ENCODE measurements around the gene RHEB. TPM values are rescaled to one million over a fixed set of nuclear protein-coding genes. Genes with fewer than 3 reads are reported as not detected.

Gene RHEB
- total and polyA plus RNA-seq, 2 of the 13 experiments (the other 11 are each of a cell fraction or from before 2014, with no cell fraction given) = 55.0 to 77.6 TPM

DNA sequence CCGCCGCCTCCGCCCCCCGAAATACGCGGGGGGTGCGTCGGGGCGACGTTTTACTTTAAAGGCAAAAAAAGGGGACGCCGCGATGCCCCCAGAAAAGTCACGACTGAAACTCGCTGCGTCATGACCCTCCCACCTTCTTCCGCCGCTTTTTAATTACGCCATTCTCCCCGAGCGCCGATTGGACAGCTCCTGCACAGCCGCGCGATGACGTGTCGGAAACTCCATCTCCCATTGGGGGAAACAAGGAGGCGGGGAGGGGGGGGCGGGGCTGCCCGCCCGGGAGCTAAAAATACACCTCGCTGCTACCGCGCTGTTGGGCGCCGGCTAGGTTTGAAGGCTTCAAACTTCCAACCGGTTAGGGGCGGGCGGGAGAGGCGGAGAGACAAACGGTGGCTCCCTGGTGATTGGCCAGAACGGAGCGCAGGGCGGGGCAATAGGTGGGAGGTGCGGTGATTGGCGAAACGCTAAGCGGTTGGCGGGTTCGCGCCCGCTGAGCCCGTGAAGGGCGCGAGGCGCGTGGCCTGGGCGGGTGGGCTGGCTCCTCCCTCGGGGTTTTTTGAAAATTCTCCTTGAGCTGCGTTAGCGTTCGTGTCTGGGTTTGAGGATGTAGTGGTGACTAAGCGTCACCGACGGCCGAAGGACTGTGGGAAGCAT is at the start of gene RHEB (continued):
- TF ChIP-seq, protein P1, sequence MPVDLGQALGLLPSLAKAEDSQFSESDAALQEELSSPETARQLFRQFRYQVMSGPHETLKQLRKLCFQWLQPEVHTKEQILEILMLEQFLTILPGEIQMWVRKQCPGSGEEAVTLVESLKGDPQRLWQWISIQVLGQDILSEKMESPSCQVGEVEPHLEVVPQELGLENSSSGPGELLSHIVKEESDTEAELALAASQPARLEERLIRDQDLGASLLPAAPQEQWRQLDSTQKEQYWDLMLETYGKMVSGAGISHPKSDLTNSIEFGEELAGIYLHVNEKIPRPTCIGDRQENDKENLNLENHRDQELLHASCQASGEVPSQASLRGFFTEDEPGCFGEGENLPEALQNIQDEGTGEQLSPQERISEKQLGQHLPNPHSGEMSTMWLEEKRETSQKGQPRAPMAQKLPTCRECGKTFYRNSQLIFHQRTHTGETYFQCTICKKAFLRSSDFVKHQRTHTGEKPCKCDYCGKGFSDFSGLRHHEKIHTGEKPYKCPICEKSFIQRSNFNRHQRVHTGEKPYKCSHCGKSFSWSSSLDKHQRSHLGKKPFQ (CRISPR knock-in tag; IDR thresholded peaks at IDR 0.05; ENCODE audit: insufficient replicate concordance) = no peak
- TF ChIP-seq ZFP82 (CRISPR knock-in tag; IDR thresholded peaks at IDR 0.05; ENCODE audit: borderline replicate concordance) (no peak), ZNF143 (CRISPR knock-in tag; IDR thresholded peaks at IDR 0.05) (no peak), ZNF790 (CRISPR knock-in tag; IDR thresholded peaks at IDR 0.05; ENCODE audit: borderline replicate concordance) (no peak), HNF4A (CRISPR knock-in tag; IDR thresholded peaks at IDR 0.05) (no peak), ZNF713 (CRISPR knock-in tag; IDR thresholded peaks at IDR 0.05) (no peak), ZZZ3 (CRISPR knock-in tag; IDR thresholded peaks at IDR 0.05; ENCODE audit: borderline replicate concordance) (no peak), FOXM1 (CRISPR knock-in tag; IDR thresholded peaks at IDR 0.05) (no peak), ADNP (CRISPR knock-in tag; IDR thresholded peaks at IDR 0.05) (no peak), HNRNPUL1 (IDR thresholded peaks at IDR 0.05; ENCODE audit: low read depth, low read length) (no peak), RBM22 (optimal IDR thresholded peaks at IDR 0.05; ENCODE audit: low read length) (no peak), ZNF33B (CRISPR knock-in tag; IDR thresholded peaks at IDR 0.05) (no peak), ARNTL (CRISPR knock-in tag; IDR thresholded peaks at IDR 0.05) (no peak), ZNF337 (CRISPR knock-in tag; IDR thresholded peaks at IDR 0.05; ENCODE audit: borderline replicate concordance, low read depth) (no peak), ZNF879 (CRISPR knock-in tag; IDR thresholded peaks at IDR 0.05) (no peak), SMAD1 (CRISPR knock-in tag; IDR thresholded peaks at IDR 0.05; ENCODE audit: borderline replicate concordance, low read depth) (no peak), ZNF121 (CRISPR knock-in tag; IDR thresholded peaks at IDR 0.05) (no peak)
- TF ChIP-seq, protein P2, sequence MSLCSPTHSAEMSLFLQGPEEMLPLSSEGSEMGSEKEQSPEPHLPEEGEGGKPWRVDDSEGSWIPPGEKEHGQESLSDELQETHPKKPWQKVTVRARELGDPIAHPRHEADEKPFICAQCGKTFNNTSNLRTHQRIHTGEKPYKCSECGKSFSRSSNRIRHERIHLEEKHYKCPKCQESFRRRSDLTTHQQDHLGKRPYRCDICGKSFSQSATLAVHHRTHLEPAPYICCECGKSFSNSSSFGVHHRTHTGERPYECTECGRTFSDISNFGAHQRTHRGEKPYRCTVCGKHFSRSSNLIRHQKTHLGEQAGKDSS (CRISPR knock-in tag; IDR thresholded peaks at IDR 0.05; ENCODE audit: borderline replicate concordance, low read depth) = no peak
- TF ChIP-seq, protein P3, sequence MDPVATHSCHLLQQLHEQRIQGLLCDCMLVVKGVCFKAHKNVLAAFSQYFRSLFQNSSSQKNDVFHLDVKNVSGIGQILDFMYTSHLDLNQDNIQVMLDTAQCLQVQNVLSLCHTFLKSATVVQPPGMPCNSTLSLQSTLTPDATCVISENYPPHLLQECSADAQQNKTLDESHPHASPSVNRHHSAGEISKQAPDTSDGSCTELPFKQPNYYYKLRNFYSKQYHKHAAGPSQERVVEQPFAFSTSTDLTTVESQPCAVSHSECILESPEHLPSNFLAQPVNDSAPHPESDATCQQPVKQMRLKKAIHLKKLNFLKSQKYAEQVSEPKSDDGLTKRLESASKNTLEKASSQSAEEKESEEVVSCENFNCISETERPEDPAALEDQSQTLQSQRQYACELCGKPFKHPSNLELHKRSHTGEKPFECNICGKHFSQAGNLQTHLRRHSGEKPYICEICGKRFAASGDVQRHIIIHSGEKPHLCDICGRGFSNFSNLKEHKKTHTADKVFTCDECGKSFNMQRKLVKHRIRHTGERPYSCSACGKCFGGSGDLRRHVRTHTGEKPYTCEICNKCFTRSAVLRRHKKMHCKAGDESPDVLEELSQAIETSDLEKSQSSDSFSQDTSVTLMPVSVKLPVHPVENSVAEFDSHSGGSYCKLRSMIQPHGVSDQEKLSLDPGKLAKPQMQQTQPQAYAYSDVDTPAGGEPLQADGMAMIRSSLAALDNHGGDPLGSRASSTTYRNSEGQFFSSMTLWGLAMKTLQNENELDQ (CRISPR knock-in tag; IDR thresholded peaks at IDR 0.05; ENCODE audit: borderline replicate concordance) = no peak
- TF ChIP-seq, protein P4, sequence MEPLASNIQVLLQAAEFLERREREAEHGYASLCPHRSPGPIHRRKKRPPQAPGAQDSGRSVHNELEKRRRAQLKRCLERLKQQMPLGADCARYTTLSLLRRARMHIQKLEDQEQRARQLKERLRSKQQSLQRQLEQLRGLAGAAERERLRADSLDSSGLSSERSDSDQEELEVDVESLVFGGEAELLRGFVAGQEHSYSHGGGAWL (CRISPR knock-in tag; IDR thresholded peaks at IDR 0.05) = no peak
- TF ChIP-seq, protein P5, sequence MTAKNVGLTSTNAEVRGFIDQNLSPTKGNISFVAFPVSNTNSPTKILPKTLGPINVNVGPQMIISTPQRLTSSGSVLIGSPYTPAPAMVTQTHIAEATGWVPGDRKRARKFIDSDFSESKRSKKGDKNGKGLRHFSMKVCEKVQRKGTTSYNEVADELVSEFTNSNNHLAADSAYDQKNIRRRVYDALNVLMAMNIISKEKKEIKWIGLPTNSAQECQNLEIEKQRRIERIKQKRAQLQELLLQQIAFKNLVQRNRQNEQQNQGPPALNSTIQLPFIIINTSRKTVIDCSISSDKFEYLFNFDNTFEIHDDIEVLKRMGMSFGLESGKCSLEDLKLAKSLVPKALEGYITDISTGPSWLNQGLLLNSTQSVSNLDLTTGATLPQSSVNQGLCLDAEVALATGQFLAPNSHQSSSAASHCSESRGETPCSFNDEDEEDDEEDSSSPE (CRISPR knock-in tag; IDR thresholded peaks at IDR 0.05) = peak; percentile 61
- TF ChIP-seq, protein P6, sequence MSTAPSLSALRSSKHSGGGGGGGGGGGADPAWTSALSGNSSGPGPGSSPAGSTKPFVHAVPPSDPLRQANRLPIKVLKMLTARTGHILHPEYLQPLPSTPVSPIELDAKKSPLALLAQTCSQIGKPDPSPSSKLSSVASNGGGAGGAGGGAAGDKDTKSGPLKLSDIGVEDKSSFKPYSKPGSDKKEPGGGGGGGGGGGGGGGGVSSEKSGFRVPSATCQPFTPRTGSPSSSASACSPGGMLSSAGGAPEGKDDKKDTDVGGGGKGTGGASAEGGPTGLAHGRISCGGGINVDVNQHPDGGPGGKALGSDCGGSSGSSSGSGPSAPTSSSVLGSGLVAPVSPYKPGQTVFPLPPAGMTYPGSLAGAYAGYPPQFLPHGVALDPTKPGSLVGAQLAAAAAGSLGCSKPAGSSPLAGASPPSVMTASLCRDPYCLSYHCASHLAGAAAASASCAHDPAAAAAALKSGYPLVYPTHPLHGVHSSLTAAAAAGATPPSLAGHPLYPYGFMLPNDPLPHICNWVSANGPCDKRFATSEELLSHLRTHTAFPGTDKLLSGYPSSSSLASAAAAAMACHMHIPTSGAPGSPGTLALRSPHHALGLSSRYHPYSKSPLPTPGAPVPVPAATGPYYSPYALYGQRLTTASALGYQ (CRISPR knock-in tag; IDR thresholded peaks at IDR 0.05) = no peak

Data from HepG2 (cell line).